NCI-H1694 treated with DMSO at 0.1 percent for 48 hours (cell line): ENCODE measurements around the gene KIF1B.
"Not testable (repeated sequence)": the region's sequence is repeated elsewhere in the genome, so short reads cannot be mapped to it uniquely, and the experiment has no call there.

Experiments used
- DNase-seq: peaks from one replicate; lab custom pipeline; 2025; lab: John Stamatoyannopoulos, UW

The KIF1B gene

DNA sequence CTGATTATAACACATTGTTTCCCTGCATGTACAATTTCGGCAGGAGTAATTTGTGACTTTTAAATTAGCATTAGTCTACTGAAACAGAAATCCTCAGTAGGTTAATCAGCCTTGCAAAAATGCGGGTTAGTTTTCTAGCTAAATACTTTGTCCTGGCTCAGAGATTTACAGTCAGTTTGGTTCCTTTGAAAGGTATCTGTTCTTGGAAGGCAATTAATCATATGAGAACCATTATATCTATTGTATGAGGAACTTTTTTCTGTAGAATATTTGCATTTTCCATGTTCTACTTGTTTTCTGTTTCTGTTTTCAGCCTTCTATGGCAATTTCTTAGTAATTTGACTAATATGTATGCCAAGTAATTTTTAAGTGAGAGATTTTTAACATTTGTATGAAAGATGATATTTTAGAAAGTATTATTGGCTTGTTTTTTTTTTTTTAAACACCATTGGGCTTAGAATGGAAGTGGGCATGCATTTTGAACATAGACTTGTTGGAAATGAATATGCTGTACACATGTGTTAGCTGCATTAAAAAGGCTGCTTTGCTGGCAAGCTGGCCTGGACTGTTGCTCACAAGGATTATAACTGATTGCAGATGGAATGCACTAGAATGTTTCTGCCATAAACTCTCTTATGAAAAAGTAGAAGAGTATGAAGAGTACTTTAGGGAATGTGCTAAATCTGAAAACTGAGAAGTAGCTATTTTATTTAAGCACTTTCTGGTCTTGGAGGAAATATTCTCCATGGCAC, 26.2 kb downstream of the KIF1B start:
- no peak for DNase-seq

DNA sequence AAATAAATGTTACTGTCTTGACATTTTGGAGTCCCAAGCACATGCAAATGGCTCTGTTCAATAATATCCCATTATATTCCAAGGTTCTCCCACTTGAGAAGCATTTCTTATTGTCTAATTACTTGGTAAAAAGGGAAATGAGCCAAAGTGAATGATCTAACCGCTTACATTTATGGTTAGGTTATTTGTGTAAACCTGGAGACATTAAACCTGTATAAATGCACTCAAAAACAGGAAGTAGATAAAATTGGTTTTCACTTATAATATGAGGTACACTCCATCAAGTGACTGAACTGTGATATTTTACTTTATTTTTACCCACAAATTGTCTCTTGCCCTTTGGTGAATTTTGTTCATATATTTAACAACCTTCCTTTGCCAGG, 26.8 kb downstream of the KIF1B start:
- no peak for DNase-seq

DNA sequence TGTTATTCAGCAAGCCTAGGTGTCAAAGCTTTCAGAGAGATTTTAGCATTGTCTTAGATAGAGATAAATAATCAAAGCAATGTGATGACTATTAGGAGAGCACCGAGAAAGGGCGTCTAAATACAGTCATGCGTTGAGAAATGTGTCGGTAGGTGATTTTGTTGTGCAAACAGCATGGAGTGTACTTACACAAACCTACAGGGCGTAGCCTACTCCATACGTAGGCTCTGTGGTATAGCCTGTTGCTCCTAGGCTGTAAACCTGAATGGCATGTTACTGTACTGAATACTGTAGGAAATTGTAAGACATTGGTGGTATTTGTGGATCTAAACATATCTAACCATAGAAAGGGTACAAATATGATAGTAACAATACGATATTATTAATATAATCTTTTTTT, 31.8 kb downstream of the KIF1B start:
- no peak for DNase-seq

DNA sequence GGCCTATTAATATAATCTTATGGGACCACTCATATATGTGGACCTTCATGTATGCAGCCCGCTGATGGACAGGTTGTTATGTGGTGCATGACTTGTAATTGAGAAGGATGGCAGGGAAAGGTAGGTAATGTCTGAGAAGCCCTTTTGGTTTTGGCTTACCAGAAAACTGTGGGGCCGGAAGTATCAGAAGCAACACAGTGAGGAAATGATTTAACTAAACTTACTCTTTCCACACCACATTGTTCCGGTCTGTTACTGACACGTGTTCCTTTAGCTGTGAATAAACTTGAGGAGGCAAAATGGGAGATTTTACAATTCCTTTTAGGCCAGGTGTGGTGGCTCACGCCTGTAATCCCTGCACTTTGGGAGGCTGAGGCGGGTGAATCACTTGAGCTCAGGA, 32.4 kb downstream of the KIF1B start:
- DNase-seq, result no peak

DNA sequence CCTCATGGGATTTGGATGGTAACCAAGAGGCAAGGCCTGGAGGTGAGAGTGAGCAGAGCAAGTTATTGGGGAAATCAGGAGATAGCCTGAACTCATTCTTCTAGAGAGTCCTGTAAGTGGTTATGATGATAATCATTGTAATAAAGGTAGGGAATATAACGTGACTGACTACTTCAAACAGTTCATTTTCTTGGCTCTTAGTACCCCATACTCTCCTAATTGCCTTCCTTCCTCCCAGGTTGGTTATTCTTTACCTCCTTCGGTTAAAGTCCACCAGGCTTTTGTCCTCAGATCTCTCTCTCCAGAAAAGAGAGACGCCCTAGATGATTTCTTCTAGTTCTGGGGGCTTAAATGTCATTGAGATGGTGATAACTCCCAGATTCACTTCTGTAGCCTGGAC, 35.3 kb downstream of the KIF1B start:
- no peak for DNase-seq

DNA sequence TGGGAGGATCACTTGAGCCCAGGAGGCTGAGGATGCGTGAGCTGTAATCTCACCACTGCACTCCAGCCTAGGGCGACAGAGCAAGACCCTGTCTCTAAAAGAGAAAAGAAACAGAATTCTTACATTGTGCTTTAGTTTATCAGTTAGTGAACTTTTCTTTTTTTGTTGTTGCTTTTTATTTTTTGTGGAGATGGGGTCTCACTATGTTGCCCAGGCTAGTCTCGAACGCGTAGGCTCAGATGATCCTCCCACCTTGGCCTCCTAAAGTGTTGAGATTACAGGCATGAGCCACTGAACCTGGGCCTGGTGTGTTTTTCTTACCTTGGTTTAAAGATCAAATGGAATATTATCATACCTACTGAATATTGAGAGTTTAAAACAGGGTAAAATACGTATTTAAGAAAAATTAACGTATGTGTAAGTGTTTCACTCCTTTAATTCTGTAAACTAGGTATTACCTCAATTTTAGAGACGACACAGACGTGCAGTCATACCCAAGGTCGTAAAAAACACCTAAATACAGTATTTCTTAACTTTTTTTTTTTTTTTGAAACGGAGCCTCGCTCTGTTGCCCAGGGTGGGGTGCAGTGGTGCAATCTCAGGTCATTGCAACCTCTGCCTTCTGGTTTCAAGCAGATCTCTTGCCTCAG, 39.6 kb downstream of the KIF1B start:
- DNase-seq, result no peak

DNA sequence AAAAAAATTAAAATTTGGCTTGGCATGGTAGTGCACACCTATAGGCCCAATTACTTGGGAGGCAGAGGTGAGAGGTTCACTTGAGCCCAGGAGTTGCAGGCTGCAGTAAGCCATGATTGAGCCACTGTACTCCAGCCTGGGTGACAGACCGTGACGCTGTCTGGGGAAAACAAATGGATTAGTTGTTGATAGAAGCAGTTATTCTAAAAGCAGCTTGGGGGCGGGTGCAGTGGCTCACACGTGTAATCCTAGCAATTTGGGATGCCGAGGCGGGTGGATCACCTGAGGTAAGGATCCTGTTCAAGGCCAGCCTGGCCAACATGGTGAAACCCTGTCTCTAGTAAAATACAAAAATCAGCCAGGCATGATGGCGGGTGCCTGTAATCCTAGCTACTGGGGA, 40.3 kb downstream of the KIF1B start:
- no peak for DNase-seq

DNA sequence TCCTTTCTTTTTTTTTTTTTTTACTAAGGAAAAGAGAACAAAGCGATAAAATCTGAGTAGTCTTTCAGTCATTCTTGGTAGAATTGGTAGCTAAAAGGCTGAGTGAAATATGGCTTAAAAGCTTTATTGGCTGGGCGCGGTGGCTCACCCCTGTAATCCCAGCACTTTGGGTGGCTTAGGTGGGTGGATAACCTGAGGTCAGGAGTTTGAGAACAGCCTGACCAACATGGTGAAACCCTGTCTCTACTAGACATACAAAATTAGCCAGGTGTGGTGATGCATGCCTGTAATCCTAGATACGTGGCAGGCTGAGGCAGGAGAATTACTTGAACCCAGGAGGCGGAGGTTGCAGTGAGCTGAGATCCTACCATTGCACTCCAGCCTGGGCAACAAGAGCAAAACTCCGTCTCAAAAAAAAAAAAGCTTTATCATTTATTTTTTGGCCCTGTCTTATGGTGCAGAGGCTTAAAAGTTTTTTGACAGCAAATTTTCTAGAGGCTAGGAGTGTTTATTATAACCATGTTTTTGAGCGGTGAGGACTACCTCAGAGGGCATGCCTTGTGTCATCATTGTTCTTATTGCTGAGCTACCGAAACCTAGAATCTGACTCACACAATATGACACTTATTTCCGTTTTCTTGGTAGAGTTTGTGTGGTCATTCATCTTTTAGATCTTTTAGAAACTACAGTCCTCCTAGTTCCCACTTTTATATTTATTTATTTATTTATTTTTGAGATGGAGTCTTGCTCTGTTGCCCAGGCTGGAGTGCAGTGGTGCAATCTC, 41.1 kb downstream of the KIF1B start:
- not testable (repeated sequence) for DNase-seq

DNA sequence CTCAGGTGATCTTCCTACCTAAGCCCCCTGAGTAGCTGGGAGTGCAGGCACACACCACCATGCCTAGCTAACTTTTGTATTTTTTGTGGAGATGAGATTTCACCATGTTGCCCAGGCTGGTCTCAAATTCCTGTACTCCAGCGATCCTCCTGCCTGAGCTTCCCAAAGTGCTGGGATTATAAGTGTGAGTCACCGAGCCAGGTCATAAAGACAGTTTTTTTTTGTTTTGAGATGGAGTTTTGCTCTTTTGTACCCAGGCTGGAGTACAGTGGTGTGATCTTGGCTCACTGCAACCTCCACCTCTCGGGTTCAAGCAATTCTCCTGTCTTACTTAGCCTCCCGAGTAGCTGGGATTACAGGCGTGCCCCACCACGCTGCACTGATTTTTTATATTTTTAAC, 42.1 kb downstream of the KIF1B start:
- no peak for DNase-seq

DNA sequence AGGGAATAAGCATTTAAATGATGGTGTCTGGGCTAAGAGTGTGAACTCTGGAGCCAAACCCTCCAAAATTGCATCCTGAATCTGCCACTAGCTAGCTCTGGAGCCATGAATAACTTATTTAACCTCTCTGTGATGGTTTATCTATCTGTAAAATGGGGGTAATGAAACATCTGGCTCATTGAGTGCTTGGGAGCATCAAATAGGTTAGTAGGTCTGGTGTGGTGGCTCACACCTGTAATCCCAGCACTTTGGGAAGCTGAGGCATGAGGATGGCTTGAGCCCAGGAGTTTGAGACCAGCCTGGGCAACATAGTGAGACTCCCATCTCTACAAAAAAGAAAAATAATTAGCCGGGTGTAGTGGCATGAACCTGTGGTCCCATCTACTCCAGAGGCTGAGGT, 42.8 kb downstream of the KIF1B start:
- DNase-seq, result no peak

DNA sequence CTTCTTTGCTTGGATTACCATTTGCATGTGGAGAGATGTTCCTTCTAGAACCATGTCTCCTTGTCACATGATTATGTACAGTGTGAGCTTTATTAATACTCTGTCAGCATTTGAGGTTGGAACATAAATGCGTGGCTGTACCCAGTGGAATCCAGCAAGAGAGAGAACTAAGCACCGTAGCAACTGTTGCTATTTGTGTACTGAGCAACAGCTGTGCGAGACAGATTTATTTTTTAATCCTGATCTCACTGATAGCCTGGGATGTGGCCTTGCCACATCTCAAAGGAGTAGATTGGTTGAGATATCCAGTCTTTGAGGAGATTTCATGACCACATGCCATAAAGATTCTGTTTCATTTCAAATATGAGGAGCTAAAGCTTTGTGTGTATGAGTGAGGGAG, 43.4 kb downstream of the KIF1B start:
- peak; percentile 31 for DNase-seq

DNA sequence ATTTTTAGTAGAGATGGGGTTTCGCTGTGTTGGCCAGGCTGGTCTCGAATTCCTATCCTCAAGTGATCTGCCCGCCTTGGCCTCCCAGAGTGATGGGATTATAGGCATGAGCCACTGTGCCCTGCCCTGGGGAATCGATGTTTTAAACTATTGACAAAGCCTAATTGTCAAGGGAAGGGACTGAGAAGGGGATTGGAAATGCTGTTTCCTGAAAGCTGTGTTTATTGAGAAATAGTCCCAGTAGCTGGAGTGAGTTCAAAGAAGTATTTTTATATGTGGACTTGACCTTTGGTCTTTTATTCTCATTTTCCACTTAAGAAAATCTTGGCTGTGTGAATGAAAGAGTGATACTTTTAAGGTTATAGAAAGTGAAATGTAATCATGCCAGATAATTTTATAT, 47.5 kb downstream of the KIF1B start:
- no peak for DNase-seq

DNA sequence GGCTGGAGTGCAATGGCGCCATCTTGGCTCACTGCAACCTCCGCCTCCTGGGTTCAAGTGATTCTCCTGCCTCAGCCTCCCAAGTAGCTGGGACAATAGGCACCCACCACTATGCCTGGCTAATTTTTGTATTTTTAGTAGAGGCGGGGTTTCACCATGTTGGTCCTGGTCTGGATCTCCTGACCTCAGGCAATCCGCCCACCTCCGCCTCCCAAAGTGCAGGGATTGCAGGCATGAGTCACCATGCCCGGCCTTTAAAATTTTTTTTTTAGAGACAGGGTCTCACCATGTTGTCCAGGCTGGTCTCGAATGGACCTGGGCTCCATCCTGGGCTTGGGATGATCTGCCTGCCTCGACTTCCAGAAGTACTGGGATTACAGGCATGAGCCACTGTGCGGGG, 49.2 kb downstream of the KIF1B start:
- DNase-seq, result not testable (repeated sequence)

DNA sequence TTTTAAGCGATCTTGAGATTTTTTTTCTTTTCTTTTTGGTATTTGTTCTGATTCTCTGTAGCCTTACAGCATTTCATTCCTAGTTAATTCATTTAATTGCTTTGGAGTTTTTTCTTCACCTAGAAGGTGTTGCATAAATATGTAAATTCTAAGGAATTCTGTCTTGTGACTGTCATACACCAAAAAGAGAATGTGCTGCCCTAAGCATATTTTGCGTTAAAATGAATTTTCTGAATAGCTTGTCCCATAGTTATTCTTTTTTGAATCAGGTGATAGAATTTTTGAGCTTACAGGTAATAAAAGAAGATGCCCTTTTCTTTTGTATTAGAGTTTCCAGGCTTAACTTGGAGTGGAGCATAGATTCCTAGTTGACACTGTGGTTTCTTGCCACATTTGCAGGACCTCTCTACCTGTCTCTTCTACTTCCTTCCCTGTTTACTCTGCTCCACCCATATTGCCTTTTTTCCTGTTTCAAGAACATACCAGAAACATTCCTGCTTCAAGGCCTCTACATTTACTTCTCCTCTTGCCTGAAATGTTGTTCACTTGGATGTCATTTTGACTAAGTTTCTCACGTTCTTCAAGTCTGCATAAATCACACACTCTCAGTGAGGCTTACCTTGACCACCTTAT, 53.2 kb downstream of the KIF1B start:
- no peak for DNase-seq

DNA sequence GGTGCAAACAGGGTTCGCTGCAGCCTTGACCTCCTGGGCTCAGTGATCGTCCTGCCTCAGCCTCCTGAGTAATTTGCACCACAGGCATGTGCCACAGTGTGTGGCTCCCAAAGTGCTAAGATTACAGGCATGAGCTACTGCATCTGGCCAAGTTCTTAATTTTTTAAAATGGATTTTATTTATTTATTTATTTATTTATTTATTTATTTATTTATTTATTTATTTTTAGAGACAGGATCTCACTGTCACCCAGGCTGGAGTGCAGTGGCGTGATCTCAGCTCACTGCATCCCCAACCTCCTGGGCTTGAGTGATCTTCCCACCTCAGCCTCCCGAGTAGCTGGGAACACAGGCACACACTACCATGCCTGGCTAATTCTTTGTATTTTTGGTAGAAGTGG, 54.7 kb downstream of the KIF1B start:
- no peak for DNase-seq

DNA sequence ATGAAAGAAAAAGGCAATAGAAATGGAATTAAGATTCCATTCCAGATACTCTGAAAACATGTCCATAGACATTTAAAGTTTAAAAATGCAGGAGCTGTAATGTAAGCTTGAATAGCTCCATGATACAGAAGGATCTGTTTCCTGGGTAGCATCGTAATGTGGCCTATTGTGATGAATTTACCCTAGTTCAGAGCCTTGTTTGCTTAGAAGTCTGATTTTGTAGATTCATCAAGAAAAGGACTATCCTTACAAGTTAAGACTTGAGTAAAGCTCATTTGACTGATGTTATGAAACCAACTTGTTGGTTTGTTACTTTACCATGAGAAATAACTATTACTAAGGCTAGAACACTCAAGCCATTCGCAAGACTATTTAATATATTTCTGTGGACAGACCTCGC, 55.5 kb downstream of the KIF1B start:
- no peak for DNase-seq

DNA sequence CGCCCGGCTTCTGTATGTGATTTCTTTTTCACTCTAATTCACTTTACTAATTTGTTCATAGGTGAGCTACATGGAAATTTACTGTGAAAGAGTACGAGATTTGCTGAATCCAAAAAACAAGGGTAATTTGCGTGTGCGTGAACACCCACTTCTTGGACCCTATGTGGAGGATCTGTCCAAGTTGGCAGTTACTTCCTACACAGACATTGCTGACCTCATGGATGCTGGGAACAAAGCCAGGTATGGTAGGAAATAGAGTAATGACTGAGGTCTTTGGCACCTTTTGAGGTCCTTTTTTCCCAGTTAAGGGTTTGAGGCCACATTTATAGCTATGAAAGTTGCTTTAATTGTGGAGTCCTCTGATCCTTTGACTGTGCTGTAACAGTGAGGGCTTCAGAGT, 56.9 kb downstream of the KIF1B start:
- DNase-seq, result no peak

DNA sequence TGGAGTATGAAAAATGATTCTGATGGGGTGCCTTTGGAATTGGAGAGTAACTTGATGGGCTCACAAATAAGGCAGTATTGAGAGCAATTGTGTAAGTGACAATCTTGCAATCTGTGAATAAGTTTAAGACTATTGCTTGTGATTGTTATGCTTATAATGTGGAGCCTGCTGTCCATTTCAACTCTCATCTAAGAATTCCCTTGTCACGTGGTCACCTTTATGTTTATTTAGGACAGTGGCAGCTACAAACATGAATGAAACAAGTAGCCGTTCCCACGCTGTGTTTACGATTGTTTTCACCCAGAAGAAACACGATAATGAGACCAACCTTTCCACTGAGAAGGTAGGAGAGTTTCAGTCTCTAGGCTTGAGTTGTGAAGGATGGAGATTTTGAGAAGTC, 57.6 kb downstream of the KIF1B start:
- no peak for DNase-seq

DNA sequence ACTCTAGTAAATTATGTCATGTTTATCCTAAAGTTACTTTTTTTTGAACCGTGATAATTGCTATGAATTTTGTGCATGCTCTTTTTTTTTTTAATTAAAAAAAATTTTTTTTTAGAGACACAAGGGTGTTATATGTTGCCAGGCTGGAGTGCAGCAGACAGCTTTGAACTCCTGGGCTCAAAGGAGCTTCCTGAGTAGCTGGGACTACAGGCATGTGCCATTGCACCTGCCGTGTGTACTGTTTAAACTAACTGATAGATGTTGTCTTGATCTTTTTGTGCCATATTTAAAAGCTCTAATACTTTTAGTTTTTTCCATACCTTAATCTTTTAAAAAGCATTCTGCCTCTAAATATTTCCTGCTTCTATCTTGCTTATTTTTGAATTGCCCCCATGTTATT, 60.7 kb downstream of the KIF1B start:
- no peak for DNase-seq

DNA sequence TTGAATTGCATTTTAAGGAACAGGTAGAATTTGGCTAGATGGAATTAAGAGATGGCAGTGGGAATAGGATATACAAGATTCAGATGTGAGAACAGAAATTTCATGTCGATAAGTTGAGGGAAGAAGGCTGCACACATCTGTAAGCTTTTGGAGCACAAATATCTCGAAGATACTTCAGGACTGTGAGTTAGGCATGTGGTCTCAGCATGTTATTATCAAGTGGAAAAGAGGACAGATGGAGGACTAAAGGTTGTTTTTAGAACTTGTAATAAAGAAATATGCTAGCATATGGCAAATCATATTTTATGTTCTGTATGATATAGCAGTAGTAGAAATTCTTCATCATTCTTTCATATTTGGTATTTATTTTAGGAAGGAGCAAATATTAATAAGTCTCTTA, 61.5 kb downstream of the KIF1B start:
- DNase-seq, result peak; percentile 11

DNA sequence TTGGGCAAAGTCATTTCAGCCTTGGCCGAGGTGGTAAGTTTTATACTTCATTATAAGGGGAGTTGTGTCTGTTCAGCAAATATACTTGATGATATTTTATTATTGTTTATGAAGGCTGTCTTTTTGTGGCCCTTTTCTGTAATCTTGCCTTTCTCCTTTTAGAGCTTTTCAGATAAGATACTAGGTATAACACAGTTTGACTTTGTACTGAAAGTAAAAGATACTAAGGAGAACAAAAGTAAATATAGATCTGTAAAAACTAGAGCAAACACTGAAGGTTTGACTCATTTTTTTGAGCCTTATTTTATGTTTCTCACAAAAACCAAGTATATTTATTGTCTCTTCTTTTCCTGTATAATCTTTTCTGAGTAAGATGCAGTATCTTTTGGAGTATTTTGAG, 61.9 kb downstream of the KIF1B start:
- DNase-seq, result no peak

DNA sequence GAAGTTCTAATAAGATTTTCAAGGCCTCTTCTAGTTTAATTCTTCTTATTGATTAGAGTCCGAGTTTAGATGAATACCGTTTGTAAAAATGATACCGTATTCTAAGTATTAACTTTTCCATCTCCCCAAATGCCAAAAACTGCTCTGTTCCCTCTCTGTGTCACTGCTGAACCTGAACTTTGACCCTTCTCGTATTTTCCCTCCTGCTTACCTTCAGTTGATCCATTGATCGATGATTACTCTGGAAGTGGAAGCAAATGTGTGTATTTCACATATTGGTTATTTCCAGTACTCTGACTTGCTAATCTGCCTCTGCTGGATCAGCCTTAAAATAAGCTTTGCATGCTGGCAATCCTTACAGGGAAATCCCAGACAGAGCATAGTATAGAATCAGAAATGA, 68.5 kb downstream of the KIF1B start:
- no peak for DNase-seq
